ENCODE data around the gene BABAM1. TPM values are rescaled to one million over a fixed set of nuclear protein-coding genes. Genes with fewer than 3 reads are reported as not detected.

The BABAM1 gene
- total and polyA plus RNA-seq, 2 of the 4 experiments (the other 2 are of a cell fraction), result 95.1 to 101 TPM

GRCh38 chr19:17240826-17241399 is 26.3 kb upstream of the BABAM1 start:
- Histone ChIP-seq H3K9me3 (ENCODE audit: control insufficient read depth, insufficient read depth, low read length) (no peaks in the 10 kb centered on the region), H3K36me3 (ENCODE audit: control insufficient read depth, insufficient read depth, low read length) (peaks cover 19% of the 10 kb centered on the region), H3K27ac (ENCODE audit: insufficient read depth, low read length) (no peak overlapping the region), H3K9me1 (ENCODE audit: insufficient read depth, low read length) (peaks cover 6% of the 10 kb centered on the region; the same call in 1 of the 2 replicates), H4K8ac (ENCODE audit: low read depth in 2 of 2, low read length in 2 of 2) (no peak overlapping the region), H3K27me3 (ENCODE audit: control insufficient read depth, insufficient read depth, low read length) (no peaks in the 10 kb centered on the region), H3K4ac (ENCODE audit: low read depth, low read length) (no peak overlapping the region), H4K20me1 (ENCODE audit: insufficient read depth, low read length) (peaks cover 28% of the 10 kb centered on the region), H2BK5ac (ENCODE audit: low read depth, low read length, poor library complexity, severe bottlenecking) (no peak overlapping the region), H4K5ac (ENCODE audit: low read depth, low read length) (no peak overlapping the region), H3K9ac (ENCODE audit: low read depth, low read length) (no peak overlapping the region), H3K18ac (ENCODE audit: low read depth, low read length) (no peak overlapping the region), H3K4me1 (ENCODE audit: control insufficient read depth, insufficient read depth, low read length) (peaks cover 8% of the 10 kb centered on the region; the same call in 1 of the 2 replicates), H3K79me1 (ENCODE audit: low read depth in 1 of 2, low read length in 2 of 2) (peaks cover 32 to 62% of the 10 kb centered on the region in 2 experiments), H3K23ac (ENCODE audit: low read depth, low read length) (no peak overlapping the region), H2AFZ (replicated peaks; ENCODE audit: low read length, poor library complexity) (no peak overlapping the region), H2AK9ac (replicated peaks; ENCODE audit: low read depth, low read length, poor library complexity) (no peak overlapping the region), H4K91ac (ENCODE audit: insufficient read depth, low read depth, low read length) (no peak overlapping the region), H2AK5ac (ENCODE audit: low read depth, low read length) (no peak overlapping the region), H2BK20ac (ENCODE audit: low read depth, low read length) (no peak overlapping the region), H3K4me3 (ENCODE audit: insufficient read depth, low read depth, low read length) (no peak overlapping the region), H3K56ac (ENCODE audit: extremely low read depth, insufficient read depth, low read length) (no peak overlapping the region), H2BK120ac (ENCODE audit: low read depth, low read length) (no peak overlapping the region), H3K14ac (replicated peaks; ENCODE audit: low read depth, low read length) (no peak overlapping the region), H3K4me2 (ENCODE audit: low read depth, low read length) (no peak overlapping the region), H2BK15ac (ENCODE audit: low read depth, low read length) (no peak overlapping the region)
- DNase-seq (no peak), ATAC-seq (ENCODE audit: low read depth) (no peak)
- in situ Hi-C loops (cut with MboI; ENCODE audit: low sequenced_read_pairs) (no loop called here), intact Hi-C loops (cut with micrococcal nuclease) (no loop called here), dilution Hi-C loops (cut with HindIII; ENCODE audit: low sequenced_read_pairs, unreplicated experiment) (no loop called here)
- no TSS peak for BruUV-seq (replicated peaks)
- CTCF ChIA-PET, result no interaction called here
- 93% methylated on average over 4 of the region's 6 CpGs; no CpG with 5 or more reads in 1 of the 2 experiments for WGBS, 2 experiments (ENCODE audit: extremely low coverage in 2 of 2, insufficient read length in 1 of 2)
- TF ChIP-seq SMC3 (IDR thresholded peaks at IDR 0.05; ENCODE audit: low read depth, low read length), result no peak
- TF ChIP-seq RAD21 (IDR thresholded peaks at IDR 0.05; ENCODE audit: low read length), result no peak
- TF ChIP-seq RCOR1 (IDR thresholded peaks at IDR 0.05; ENCODE audit: insufficient replicate concordance, low read length), result no peak
- no peak for TF ChIP-seq CEBPB (IDR thresholded peaks at IDR 0.05; ENCODE audit: low read depth, low read length)
- TF ChIP-seq FOS (IDR thresholded peaks at IDR 0.05; ENCODE audit: low read depth, low read length), result no peak
- no peak for TF ChIP-seq MXI1 (IDR thresholded peaks at IDR 0.05; ENCODE audit: borderline replicate concordance, low read depth, low read length)
- TF ChIP-seq RFX5 (IDR thresholded peaks at IDR 0.05; ENCODE audit: low read depth, low read length), result no peak
- TF ChIP-seq ELK1 (IDR thresholded peaks at IDR 0.05; ENCODE audit: borderline replicate concordance, low read depth, low read length), result no peak
- no peak for TF ChIP-seq NFE2L2 (IDR thresholded peaks at IDR 0.05; ENCODE audit: low read depth, low read length)
- no peak for TF ChIP-seq CTCF (conservative IDR thresholded peaks at IDR 0.05; ENCODE audit: low read depth, low read length)
- TF ChIP-seq CHD1 (IDR thresholded peaks at IDR 0.05; ENCODE audit: low read depth, low read length), result no peak
- TF ChIP-seq MAZ (IDR thresholded peaks at IDR 0.05; ENCODE audit: borderline replicate concordance, low read depth, low read length), result no peak
- no peak for TF ChIP-seq POLR2A (IDR thresholded peaks at IDR 0.05; ENCODE audit: low read depth, low read length)
- TF ChIP-seq MAFK (IDR thresholded peaks at IDR 0.05; ENCODE audit: low read depth, low read length), result no peak
- no peak for TF ChIP-seq USF2 (IDR thresholded peaks at IDR 0.05; ENCODE audit: low read depth, low read length)
- no peak for TF ChIP-seq BHLHE40 (IDR thresholded peaks at IDR 0.05; ENCODE audit: low read depth, low read length)
- POLR2A ChIA-PET (ENCODE audit: unreplicated experiment), result no interaction called here
